HL-60 (cell line): ENCODE results near the gene NPRL2.

ENCODE experiments used
- DNase-seq, 2 experiments: peaks; one replicate each; pipeline ENCODE4 v3.0.0-alpha.2; 2010 to 2020; ENCODE audit warnings: low read depth in 1 of 2, low spot score in 1 of 2
- H3K27ac ChIP-seq: fragments of 250-450 bp; sonication (Bioruptor Pico); replicated peaks from 2 replicates; pipeline ENCODE4 v1.5.1; 2020; ENCODE audit warnings: mild to moderate bottlenecking, moderate library complexity
- H3K27me3 ChIP-seq: fragments of 250-450 bp; sonication (Bioruptor Pico); 2 replicates; pipeline ENCODE4 v1.5.1; 2021; ENCODE audit warnings: mild to moderate bottlenecking, moderate library complexity; ENCODE audit not compliant: insufficient read depth, poor library complexity, severe bottlenecking
- H3K4me3 ChIP-seq: replicated peaks from 2 replicates; pipeline ENCODE4 v1.5.1; 2011; ENCODE audit warnings: mild to moderate bottlenecking, control low read depth, low read length; ENCODE audit not compliant: insufficient read depth
- GABPA ChIP-seq: IDR thresholded peaks from 2 replicates; pipeline ENCODE4 v1.6.1; 2012; ENCODE audit warnings: low read depth
- POLR2AphosphoS5 ChIP-seq: IDR thresholded peaks from 2 replicates; pipeline ENCODE4 v1.6.1; 2012; ENCODE audit warnings: low read depth
- SPI1 ChIP-seq: IDR thresholded peaks from 2 replicates; pipeline ENCODE4 v1.6.1; 2012; ENCODE audit warnings: low read depth, mild to moderate bottlenecking, borderline replicate concordance
- TF ChIP-seq, protein P1 (sequence below): IDR thresholded peaks from 2 replicates; pipeline ENCODE4 v1.6.1; 2012; ENCODE audit warnings: low read depth; ENCODE audit not compliant: insufficient replicate concordance
- TF ChIP-seq, protein P2 (sequence below): IDR thresholded peaks from one replicate; pipeline ENCODE4 v1.5.1; 2011; ENCODE audit warnings: low read length, control low read depth, inconsistent platforms; ENCODE audit not compliant: insufficient read depth

NPRL2 gene

DNA sequence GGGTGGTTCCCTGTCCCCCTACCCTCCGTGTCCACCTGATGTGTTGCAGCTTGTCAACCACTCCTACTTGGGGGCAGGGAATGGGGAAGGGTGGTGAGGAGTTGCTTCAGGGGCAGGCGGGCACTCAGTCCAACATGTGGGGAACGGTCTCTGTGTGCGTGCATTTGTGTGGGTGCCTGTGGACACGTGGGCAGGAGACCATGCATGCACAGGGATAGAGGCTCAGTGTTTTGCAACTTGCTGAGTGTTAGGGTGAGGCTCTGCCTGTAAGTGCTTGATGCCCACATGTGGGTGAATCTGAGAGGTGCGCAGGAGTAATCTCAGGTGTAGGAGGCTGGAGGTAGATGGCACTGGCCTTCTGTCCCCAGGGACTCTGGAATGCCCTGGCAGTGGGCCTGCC is 33.2 kb upstream of the NPRL2 start:
- Histone ChIP-seq H3K27me3 (peaks cover 3% of the 10 kb centered on the region), H3K27ac (no peak overlapping the region), H3K4me3 (no peak overlapping the region)
- TF ChIP-seq GABPA (no peak), SPI1 (no peak), POLR2AphosphoS5 (no peak)
- TF ChIP-seq, protein P1, sequence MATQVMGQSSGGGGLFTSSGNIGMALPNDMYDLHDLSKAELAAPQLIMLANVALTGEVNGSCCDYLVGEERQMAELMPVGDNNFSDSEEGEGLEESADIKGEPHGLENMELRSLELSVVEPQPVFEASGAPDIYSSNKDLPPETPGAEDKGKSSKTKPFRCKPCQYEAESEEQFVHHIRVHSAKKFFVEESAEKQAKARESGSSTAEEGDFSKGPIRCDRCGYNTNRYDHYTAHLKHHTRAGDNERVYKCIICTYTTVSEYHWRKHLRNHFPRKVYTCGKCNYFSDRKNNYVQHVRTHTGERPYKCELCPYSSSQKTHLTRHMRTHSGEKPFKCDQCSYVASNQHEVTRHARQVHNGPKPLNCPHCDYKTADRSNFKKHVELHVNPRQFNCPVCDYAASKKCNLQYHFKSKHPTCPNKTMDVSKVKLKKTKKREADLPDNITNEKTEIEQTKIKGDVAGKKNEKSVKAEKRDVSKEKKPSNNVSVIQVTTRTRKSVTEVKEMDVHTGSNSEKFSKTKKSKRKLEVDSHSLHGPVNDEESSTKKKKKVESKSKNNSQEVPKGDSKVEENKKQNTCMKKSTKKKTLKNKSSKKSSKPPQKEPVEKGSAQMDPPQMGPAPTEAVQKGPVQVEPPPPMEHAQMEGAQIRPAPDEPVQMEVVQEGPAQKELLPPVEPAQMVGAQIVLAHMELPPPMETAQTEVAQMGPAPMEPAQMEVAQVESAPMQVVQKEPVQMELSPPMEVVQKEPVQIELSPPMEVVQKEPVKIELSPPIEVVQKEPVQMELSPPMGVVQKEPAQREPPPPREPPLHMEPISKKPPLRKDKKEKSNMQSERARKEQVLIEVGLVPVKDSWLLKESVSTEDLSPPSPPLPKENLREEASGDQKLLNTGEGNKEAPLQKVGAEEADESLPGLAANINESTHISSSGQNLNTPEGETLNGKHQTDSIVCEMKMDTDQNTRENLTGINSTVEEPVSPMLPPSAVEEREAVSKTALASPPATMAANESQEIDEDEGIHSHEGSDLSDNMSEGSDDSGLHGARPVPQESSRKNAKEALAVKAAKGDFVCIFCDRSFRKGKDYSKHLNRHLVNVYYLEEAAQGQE: no peak
- TF ChIP-seq, protein P2, sequence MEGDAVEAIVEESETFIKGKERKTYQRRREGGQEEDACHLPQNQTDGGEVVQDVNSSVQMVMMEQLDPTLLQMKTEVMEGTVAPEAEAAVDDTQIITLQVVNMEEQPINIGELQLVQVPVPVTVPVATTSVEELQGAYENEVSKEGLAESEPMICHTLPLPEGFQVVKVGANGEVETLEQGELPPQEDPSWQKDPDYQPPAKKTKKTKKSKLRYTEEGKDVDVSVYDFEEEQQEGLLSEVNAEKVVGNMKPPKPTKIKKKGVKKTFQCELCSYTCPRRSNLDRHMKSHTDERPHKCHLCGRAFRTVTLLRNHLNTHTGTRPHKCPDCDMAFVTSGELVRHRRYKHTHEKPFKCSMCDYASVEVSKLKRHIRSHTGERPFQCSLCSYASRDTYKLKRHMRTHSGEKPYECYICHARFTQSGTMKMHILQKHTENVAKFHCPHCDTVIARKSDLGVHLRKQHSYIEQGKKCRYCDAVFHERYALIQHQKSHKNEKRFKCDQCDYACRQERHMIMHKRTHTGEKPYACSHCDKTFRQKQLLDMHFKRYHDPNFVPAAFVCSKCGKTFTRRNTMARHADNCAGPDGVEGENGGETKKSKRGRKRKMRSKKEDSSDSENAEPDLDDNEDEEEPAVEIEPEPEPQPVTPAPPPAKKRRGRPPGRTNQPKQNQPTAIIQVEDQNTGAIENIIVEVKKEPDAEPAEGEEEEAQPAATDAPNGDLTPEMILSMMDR: no peak
- no peak for DNase-seq

DNA sequence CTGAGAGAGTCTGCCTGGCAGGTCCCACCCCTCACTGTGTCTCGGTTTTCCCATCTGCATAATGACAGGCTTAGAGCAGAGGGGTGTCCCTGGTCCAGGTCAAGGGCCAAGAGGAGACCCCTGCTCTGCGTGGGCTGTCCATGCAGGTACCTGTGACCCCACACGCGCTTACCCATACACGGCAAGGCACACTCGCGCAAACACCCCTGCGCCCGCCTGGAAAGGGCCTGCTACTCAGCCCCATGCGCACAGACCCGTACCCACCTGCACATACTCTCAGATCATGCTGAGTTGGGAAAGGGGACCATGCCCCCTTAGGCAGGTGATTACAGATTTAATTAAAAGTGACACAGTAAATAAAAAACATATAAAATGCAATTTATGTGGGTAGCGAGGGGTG is 32.1 kb upstream of the NPRL2 start:
- no peak overlapping the region for H3K27ac ChIP-seq
- no peak overlapping the region for H3K4me3 ChIP-seq
- no peak for DNase-seq
- no peak for TF ChIP-seq POLR2AphosphoS5
- TF ChIP-seq, protein P1: no peak
- peaks cover 3% of the 10 kb centered on the region for H3K27me3 ChIP-seq

DNA sequence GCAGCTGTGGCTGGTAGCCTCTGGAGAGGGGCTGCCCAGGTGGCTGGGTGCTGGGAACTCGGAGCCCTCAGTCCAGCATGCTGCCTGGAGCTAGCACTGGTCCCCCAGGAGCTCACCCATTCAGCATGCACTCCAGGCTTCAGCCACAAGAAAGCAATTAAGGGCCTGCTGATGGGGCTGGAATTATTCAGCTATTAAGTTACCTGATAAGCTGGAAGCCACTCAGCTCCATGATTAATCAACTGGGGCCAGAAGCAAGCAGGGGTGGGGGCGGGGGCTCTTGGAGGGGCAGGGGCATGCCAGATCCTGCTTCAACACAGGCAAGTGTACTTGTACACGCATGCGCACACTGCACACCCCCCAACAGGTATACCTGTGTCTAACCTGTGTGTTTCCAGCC is 30.8 kb upstream of the NPRL2 start:
- DNase-seq: no peak
- TF ChIP-seq, protein P1: no peak
- TF ChIP-seq SPI1: no peak
- Histone ChIP-seq H3K27ac (no peak overlapping the region), H3K4me3 (no peak overlapping the region), H3K27me3 (peaks cover 3% of the 10 kb centered on the region)

DNA sequence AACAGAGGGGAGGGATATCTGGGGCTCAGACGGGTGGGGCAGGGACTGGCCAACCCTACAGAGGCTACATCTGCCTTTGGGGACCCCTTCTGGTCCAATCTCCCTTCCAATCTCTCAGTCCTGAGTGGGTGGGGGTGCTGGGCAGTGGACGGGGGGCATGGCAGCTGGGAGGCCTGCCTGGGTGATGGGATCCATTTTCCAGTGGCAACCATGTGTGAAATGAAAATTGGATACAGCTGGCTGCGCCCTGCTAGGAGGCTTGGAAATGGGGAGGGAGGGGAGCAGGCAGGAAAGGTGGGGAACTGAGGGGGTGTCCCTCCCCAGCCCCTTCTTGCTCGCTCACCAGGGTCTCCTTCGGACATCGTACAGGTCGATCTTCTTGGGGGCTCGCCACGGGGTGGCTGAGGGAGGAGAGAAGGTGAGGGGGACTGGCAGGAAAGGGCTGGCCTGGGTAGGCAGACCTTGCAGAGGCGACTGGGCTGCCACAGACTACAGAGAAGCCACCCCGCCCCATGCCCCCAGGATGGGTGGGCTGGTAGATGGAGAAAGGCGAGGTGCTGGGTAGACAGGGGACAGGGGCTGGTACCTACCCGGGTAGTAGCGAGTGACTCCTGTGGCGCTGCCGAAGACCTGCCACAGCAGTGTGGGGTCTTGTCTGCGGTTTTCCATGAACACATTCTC is 30.0 kb upstream of the NPRL2 start:
- Histone ChIP-seq H3K27ac (no peak overlapping the region), H3K27me3 (peaks cover 2% of the 10 kb centered on the region), H3K4me3 (no peak overlapping the region)
- no peak for TF ChIP-seq POLR2AphosphoS5
- TF ChIP-seq SPI1: no peak
- TF ChIP-seq, protein P2: no peak
- TF ChIP-seq, protein P1: no peak
- TF ChIP-seq GABPA: no peak
- DNase-seq: no peak
